ENCODE results near the gene ZNF30. TPM values are rescaled to one million over a fixed set of nuclear protein-coding genes. Genes with fewer than 3 reads are reported as not detected.
"Not testable (repeated sequence)": the region's sequence is repeated elsewhere in the genome, so short reads cannot be mapped to it uniquely, and the experiment has no call there.

Gene ZNF30
- total RNA-seq, 4 donors from 2014 or later = 1.3 to 9.6 (median 2.5) TPM

DNA sequence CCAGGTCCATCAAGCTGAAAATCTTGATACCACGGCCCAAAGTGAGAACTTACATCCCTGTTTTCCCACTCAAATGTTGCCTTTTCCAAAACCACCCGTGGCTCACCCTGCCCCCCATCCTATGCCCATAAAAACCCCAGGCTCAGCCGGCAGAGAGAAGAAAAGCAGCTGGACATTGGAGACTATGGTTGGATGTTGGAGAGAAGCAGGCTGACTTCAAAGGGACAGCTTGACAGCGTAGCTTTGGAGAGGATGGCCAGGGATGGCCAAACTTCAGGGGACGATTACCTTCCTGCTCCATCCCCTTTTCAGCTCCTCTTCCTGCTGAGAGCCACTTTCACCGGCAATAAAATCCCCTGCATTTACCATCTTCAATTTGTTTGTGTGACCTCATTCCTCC, 40.8 kb downstream of the ZNF30 start:
- intact Hi-C loops (cut with DNase I) = no loop called here
- no peak for TF ChIP-seq POLR2A (IDR thresholded peaks at IDR 0.05; ENCODE audit: low read depth)
- no peak for TF ChIP-seq POLR2AphosphoS5 (IDR thresholded peaks at IDR 0.05)
- no peak for TF ChIP-seq CTCF (IDR thresholded peaks at IDR 0.05)
- TF ChIP-seq EP300 (IDR thresholded peaks at IDR 0.05) = no peak
- H3K9me3 ChIP-seq = no peaks in the 10 kb centered on the region

DNA sequence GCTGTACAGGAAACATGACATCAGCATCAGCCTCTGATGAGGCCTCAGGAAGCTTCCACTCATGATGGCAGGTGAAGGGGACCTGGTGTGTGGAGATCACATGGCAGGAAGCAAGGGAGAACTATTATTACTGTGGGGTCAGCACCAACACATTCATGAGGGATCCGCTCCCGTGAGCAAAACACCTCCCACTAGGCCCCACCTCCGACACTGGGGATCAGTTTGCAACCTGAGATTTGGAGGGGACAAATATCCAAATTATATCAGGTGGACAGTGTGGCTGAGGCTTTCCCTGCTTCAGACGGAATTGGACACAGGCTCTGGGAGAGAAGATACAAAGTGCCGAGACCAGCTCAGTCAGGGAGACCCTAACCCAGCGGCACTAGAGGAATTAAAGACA, 43.0 kb downstream of the ZNF30 start:
- TF ChIP-seq EP300 (IDR thresholded peaks at IDR 0.05) = no peak
- TF ChIP-seq CTCF (IDR thresholded peaks at IDR 0.05) = no peak
- TF ChIP-seq POLR2A (IDR thresholded peaks at IDR 0.05; ENCODE audit: low read depth) = no peak
- TF ChIP-seq POLR2AphosphoS5 (IDR thresholded peaks at IDR 0.05) = no peak
- intact Hi-C loops (cut with DNase I) = no loop called here

More for the DNA sequence above, 40.8 kb downstream of the ZNF30 start:
- no peaks in the 10 kb centered on the region for H3K27me3 ChIP-seq
- DNase-seq (ENCODE audit: extremely low spot score) = peak; percentile 89
- 79% methylated on average over 6 of the region's 6 CpGs for WGBS
- no peak overlapping the region for H3K4me3 ChIP-seq
- no peaks in the 10 kb centered on the region for H3K36me3 ChIP-seq
- no peak overlapping the region for H3K27ac ChIP-seq (replicated peaks in 1 of 4)
- peaks cover 0 to 20% (median 16%) of the 10 kb centered on the region in 4 donors for H3K4me1 ChIP-seq

GRCh38 chr19:34970185-34970780, 43.6 kb downstream of the ZNF30 start:
- H3K27ac ChIP-seq (replicated peaks in 1 of 4); H3K9me3 ChIP-seq; intact Hi-C loops (cut with DNase I); H3K4me3 ChIP-seq; H3K27me3 ChIP-seq; H3K36me3 ChIP-seq: not testable (repeated sequence)
- WGBS = 90% methylated on average over 12 of the region's 12 CpGs
- DNase-seq (ENCODE audit: extremely low spot score) = peak; percentile 31
- peaks cover 8 to 14% (median 10%) of the 10 kb centered on the region in 4 donors for H3K4me1 ChIP-seq

More for the DNA sequence above, 43.0 kb downstream of the ZNF30 start:
- WGBS = 94% methylated on average over 4 of the region's 6 CpGs
- peaks cover 8 to 14% (median 10%) of the 10 kb centered on the region in 4 donors for H3K4me1 ChIP-seq
- DNase-seq (ENCODE audit: extremely low spot score) = peak; percentile 84
- no peaks in the 10 kb centered on the region for H3K36me3 ChIP-seq
- H3K4me3 ChIP-seq = no peak overlapping the region
- H3K9me3 ChIP-seq = no peaks in the 10 kb centered on the region
- H3K27me3 ChIP-seq = no peaks in the 10 kb centered on the region
- H3K27ac ChIP-seq (replicated peaks in 1 of 4) = no peak overlapping the region

GRCh38 chr19:34972163-34972705, 45.5 kb downstream of the ZNF30 start:
- Histone ChIP-seq H3K4me3 (no peak overlapping the region), H3K4me1 (peaks cover 8 to 14% (median 10%) of the 10 kb centered on the region in 4 donors), H3K27me3 (peaks cover 0 to 5% (median 0%) of the 10 kb centered on the region in 4 donors), H3K36me3 (no peaks in the 10 kb centered on the region), H3K27ac (replicated peaks in 1 of 4) (no peak overlapping the region), H3K9me3 (peaks cover 0 to 5% (median 0%) of the 10 kb centered on the region in 4 donors)
- DNase-seq (ENCODE audit: extremely low spot score) = peak; percentile 70
- intact Hi-C loops (cut with DNase I) = loop anchor here (2.0 kb wide), 2 partner anchors 41 to 119 kb away; no protein-coding TSS in a partner anchor
- WGBS = 79% methylated on average over 6 of the region's 7 CpGs
- TF ChIP-seq POLR2A (IDR thresholded peaks at IDR 0.05; ENCODE audit: low read depth) (no peak), CTCF (IDR thresholded peaks at IDR 0.05) (no peak), POLR2AphosphoS5 (IDR thresholded peaks at IDR 0.05) (no peak), EP300 (IDR thresholded peaks at IDR 0.05) (no peak)

GRCh38 chr19:34974646-34975045, 47.9 kb downstream of the ZNF30 start:
- H3K27me3 ChIP-seq = peaks cover 0 to 5% (median 0%) of the 10 kb centered on the region in 4 donors
- intact Hi-C loops (cut with DNase I) = no loop called here
- DNase-seq (ENCODE audit: extremely low spot score) = no peak
- no peak overlapping the region for H3K27ac ChIP-seq (replicated peaks in 1 of 4)
- peaks cover 0 to 5% (median 0%) of the 10 kb centered on the region in 4 donors for H3K9me3 ChIP-seq
- peaks cover 8 to 14% (median 10%) of the 10 kb centered on the region in 4 donors for H3K4me1 ChIP-seq
- TF ChIP-seq EP300 (IDR thresholded peaks at IDR 0.05) (no peak), CTCF (IDR thresholded peaks at IDR 0.05) (no peak)
- H3K36me3 ChIP-seq = no peaks in the 10 kb centered on the region
- WGBS = 57% methylated on average over 5 of the region's 5 CpGs
- H3K4me3 ChIP-seq = no peak overlapping the region

Data from esophagus muscularis mucosa (tissue), 4 donors.